Memory B cell (primary cell): Measurements from ENCODE around the gene ZNF433.
A peak's percentile ranks its signal among the peaks of the same experiment; 100 is the strongest.
"Not testable (repeated sequence)": the region's sequence is repeated elsewhere in the genome, so short reads cannot be mapped to it uniquely, and the experiment has no call there.

Experiments used
- ATAC-seq: fragments of 150-1000 bp; cut with Tn5 transposase; 2 replicates; pipeline ENCODE4 v1.10.0; 2021; ENCODE audit warnings: low read depth, mild to moderate bottlenecking, moderate library complexity
- DNase-seq, 2 donors: peaks; one replicate each; pipeline ENCODE4 v3.0.0; 2022; ENCODE audit warnings: low spot score in 2 of 2
- H3K27ac Mint-ChIP-seq: one replicate; pipeline ENCODE4 v1.8.0; 2022; ENCODE audit warnings: mild to moderate bottlenecking, moderate library complexity, mixed read lengths
- H3K27me3 Mint-ChIP-seq: one replicate; pipeline ENCODE4 v1.8.0; 2022; ENCODE audit warnings: mixed read lengths
- H3K36me3 Mint-ChIP-seq: one replicate; pipeline ENCODE4 v1.8.0; 2022; ENCODE audit warnings: mild to moderate bottlenecking, mixed read lengths
- H3K4me1 Mint-ChIP-seq: one replicate; pipeline ENCODE4 v1.8.0; 2022; ENCODE audit warnings: mixed read lengths
- H3K4me3 Mint-ChIP-seq: one replicate; pipeline ENCODE4 v1.8.0; 2022; ENCODE audit warnings: mild to moderate bottlenecking, moderate library complexity, mixed read lengths
- H3K9me3 Mint-ChIP-seq: one replicate; pipeline ENCODE4 v1.8.0; 2022; ENCODE audit warnings: mixed read lengths

The ZNF433 gene

DNA sequence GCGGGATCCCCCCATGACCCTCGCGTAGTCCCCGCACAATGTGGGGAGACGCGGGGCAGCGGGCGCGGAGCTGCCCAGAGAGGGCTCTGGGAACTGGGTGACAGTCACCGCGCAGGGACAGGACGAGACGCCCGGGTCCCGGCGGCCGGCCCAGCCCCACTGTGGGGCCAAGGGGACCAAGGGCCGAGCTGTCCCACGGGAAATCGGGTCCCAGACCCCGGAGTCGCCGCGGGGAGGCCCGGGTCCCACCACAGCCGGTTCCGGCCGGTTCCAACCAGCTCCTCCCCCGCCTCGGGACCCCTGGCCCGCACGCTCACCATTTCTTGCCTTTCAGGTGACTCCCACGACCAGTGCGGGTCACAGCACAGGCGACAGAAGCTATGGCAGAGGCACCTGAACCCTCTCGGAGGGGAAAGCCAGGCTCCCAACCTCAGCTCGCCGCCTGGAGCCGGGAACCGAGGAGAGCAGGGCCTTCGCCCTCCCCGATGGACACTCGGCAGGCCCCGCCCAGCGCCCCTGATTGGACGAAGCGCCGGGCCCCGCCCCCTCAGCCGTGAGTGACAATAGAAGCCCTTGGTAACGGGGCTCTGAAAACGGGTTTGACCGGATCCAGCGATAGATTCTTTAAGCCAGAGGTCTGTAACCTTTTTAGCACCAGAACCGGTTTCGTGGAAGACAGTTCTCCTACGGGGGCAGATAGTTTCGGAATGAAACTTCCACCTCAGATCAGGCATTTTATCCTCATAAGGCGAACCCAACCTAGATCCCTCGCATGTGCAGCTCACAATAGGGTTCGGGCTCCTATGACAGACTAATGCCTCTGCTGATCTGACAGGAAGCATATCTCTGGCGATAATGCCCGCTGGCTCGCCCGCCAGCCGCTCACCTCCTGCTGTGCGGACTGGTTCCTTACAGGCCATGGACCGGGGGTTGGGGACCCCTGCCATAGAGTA lies at the start of gene ZNF433:
ZNF433 (minus strand) TSS at position 460 of the 953 bp plus-strand sequence; CDS start at position 320, 140 bp downstream.
- Mint-ChIP-seq H3K9me3 (no peaks in the 10 kb centered on the region), H3K4me3 (peak within 1 kb of the TSS; percentile 85), H3K4me1 (peaks cover 5% of the 10 kb centered on the region), H3K27ac (peak within 1 kb of the TSS; percentile 82), H3K36me3 (no peaks in the 10 kb centered on the region), H3K27me3 (no peaks in the 10 kb centered on the region)
- ATAC-seq (peak; percentile 94), DNase-seq (peak; percentile 50 to 72)

DNA sequence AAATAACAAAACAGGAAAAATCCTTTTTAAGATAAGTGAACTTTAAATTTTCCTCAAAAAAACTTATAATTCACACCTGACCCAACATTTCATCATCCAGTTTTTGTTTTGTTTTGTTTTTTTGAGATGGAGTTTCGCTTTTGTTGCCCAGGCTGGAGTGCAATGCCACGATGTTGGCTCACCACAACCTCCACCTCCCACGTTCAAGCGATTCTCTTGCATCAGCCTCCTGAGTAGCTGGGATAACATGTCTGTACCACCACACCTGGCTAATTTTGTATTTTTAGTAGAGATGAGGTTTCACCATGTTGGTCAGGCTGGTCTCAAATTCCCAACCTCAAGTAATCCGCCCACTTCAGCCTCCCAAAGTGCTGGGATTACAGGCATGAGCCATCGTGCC lies 47.9 kb upstream of the ZNF433 start:
- not testable (repeated sequence) for H3K9me3 Mint-ChIP-seq, H3K27ac Mint-ChIP-seq, DNase-seq, H3K27me3 Mint-ChIP-seq, ATAC-seq, H3K36me3 Mint-ChIP-seq, H3K4me1 Mint-ChIP-seq, H3K4me3 Mint-ChIP-seq

GRCh38 chr19:12077375-12077774 lies 41.9 kb upstream of the ZNF433 start:
- DNase-seq = no peak
- Mint-ChIP-seq H3K9me3 (peaks cover 12% of the 10 kb centered on the region), H3K4me3 (no peak overlapping the region), H3K4me1 (no peaks in the 10 kb centered on the region), H3K27ac (peak overlapping the region; percentile 35), H3K27me3 (no peaks in the 10 kb centered on the region), H3K36me3 (peaks cover 44% of the 10 kb centered on the region)
- no peak for ATAC-seq

DNA sequence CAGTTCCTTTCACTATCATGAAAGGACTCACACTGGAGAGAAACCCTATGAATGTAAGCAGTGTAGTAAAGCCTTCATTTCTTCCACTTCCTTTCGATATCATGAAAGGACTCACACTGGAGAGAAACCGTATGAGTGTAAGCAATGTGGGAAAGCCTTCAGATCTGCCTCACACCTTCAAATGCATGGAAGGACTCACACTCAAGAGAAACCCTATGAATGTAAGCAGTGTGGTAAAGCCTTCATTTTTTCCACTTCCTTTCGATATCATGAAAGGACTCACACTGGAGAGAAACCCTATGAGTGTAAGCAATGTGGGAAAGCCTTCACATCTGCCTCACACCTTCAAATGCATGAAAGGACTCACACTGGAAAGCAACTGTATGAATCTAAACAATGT lies 40.9 kb upstream of the ZNF433 start:
- Mint-ChIP-seq H3K36me3 (peaks cover 46% of the 10 kb centered on the region), H3K9me3 (peaks cover 12% of the 10 kb centered on the region)

GRCh38 chr19:12075538-12076139 lies 40.2 kb upstream of the ZNF433 start:
- Mint-ChIP-seq H3K4me3 (no peak overlapping the region), H3K36me3 (peaks cover 51% of the 10 kb centered on the region), H3K4me1 (no peaks in the 10 kb centered on the region), H3K27me3 (no peaks in the 10 kb centered on the region), H3K9me3 (peaks cover 14% of the 10 kb centered on the region), H3K27ac (peak overlapping the region; percentile 35)
- no peak for ATAC-seq
- DNase-seq = no peak

More for the DNA sequence above, 40.9 kb upstream of the ZNF433 start:
- not testable (repeated sequence) for H3K27me3 Mint-ChIP-seq, H3K4me1 Mint-ChIP-seq, H3K4me3 Mint-ChIP-seq, DNase-seq, ATAC-seq
- H3K27ac Mint-ChIP-seq = peak overlapping the region; percentile 35

DNA sequence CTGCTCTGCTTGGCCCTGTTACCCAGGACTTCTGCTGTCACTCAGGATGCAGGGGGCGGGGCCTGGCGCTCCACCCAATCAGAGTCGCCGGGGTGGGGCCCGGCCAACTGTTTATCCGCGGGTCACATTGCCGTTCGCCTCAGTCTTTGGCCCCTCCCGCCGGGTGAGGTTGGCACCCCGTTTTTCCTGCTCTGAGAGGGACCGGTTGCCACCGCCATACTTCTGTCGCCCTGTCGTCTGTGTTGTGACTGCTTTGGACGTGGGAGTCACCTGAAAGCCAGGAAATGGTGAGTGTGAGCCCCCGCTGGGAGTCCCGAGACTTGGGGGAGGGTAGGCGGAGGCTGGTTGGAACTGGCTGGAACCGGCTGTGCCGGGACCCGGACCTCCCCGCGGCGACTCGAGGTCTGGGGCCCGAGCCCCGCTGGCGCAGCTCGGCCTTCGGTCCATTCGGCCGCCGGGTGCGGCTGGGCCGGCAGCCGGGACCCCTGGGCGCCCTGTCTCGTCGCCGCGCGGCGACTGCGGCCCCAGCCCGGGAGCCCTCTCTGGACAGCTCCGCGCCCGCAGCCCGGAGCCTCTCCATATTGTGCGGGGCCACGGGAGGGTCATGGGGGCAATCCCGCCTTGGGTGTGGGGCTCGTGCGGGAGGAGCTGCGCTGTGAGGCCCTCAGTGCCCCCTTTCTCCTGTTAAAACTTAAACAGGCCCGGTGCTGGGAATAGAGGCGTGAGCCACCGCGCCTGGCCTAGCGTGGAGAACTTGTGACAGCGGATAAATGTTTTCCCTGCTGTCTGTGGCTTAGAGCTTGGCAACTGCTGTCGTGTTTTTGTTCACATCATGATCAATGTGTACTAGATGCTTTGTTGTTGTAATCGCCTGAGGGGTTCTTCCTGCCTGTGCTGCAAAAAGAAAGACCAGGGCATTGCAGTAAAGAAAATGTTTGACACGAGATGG lies 29.4 kb upstream of the ZNF433 start, which contains the start of gene ZNF844:
ZNF844 (plus strand) TSS at position 142 of the 949 bp plus-strand sequence; CDS start at position 285, 143 bp downstream.
- Mint-ChIP-seq H3K4me3 (peak within 1 kb of the TSS; percentile 96), H3K36me3 (peaks cover 11% of the 10 kb centered on the region), H3K27ac (peak within 1 kb of the TSS; percentile 94), H3K27me3 (no peaks in the 10 kb centered on the region), H3K9me3 (peaks cover 1% of the 10 kb centered on the region), H3K4me1 (peaks cover 7% of the 10 kb centered on the region)
- peak; percentile 95 for ATAC-seq
- DNase-seq = peak; percentile 83 to 84

DNA sequence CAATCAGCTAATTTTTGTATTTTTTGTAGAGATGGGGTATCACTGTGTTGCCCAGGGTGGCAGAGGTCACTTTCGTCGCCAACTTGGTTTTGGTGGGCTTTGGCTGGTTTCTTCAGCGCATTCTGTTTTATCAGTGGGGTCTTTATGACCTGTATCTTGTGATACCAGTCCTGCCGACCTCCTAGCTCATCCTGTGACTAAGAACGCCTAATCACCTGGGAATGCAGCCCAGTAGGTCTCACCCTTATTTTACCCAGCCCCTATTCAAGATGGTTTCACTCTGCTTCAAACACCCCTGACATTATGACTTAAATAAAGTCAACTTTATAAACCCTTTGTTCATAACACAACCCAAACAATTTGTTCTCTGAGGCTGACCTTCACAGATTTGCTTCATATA lies 20.3 kb upstream of the ZNF433 start:
- Mint-ChIP-seq H3K27me3 (peaks cover 9% of the 10 kb centered on the region), H3K36me3 (peaks cover 3% of the 10 kb centered on the region), H3K27ac (no peak overlapping the region), H3K4me1 (peaks cover 11% of the 10 kb centered on the region), H3K9me3 (no peaks in the 10 kb centered on the region), H3K4me3 (no peak overlapping the region)
- no peak for ATAC-seq
- DNase-seq = no peak

GRCh38 chr19:12052497-12053169 lies 17.2 kb upstream of the ZNF433 start, which contains the start of gene ZNF878:
TSS of gene ZNF878 (minus strand) at chr19:12052961. CDS start at chr19:12052801, 160 bp downstream.
- H3K27ac Mint-ChIP-seq = peak within 1 kb of the TSS; percentile 32
- H3K36me3 Mint-ChIP-seq = peaks cover 3% of the 10 kb centered on the region
- H3K27me3 Mint-ChIP-seq = peaks cover 9% of the 10 kb centered on the region
- DNase-seq (peak; percentile 21 to 37), ATAC-seq (peak; percentile 78)
- H3K9me3 Mint-ChIP-seq = no peaks in the 10 kb centered on the region
- peak within 1 kb of the TSS; percentile 91 for H3K4me3 Mint-ChIP-seq
- H3K4me1 Mint-ChIP-seq = peaks cover 11% of the 10 kb centered on the region

DNA sequence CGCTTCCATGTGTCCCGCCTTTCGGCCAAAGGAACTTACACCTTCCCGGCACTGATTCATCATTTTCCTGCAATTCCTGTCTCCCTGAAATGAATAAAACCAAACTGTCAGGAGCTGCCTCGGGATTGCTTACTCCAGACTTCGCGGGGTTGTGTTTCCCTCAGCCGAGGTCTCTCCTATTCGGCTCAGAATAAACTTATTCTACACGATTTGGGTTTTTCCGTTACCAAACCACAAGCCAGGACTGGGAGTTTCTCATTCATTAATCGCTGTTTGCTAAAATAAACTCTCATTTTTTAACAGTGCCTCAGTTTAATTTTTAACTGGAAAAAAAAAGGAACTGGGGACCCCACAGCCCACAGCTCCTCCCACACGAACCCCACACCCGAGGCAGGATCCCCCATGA lies 16.6 kb upstream of the ZNF433 start:
- peak; percentile 53 for ATAC-seq
- Mint-ChIP-seq H3K27me3 (peaks cover 9% of the 10 kb centered on the region), H3K27ac (peak overlapping the region; percentile 32), H3K4me1 (peaks cover 11% of the 10 kb centered on the region), H3K4me3 (peak overlapping the region; percentile 91), H3K36me3 (peaks cover 3% of the 10 kb centered on the region), H3K9me3 (no peaks in the 10 kb centered on the region)
- no peak for DNase-seq

- H3K9me3 Mint-ChIP-seq = peaks cover 4% of the 10 kb centered on the region
- H3K4me3 Mint-ChIP-seq = no peak overlapping the region
- ATAC-seq (no peak), DNase-seq (no peak)
- no peak overlapping the region for H3K27ac Mint-ChIP-seq
- peaks cover 6% of the 10 kb centered on the region for H3K4me1 Mint-ChIP-seq
- peaks cover 23% of the 10 kb centered on the region for H3K36me3 Mint-ChIP-seq
- H3K27me3 Mint-ChIP-seq = peaks cover 3% of the 10 kb centered on the region
These were observed 12.4 kb upstream of the ZNF433 start for GRCh38 chr19:12047868-12048267.

- ATAC-seq (no peak), DNase-seq (no peak)
- Mint-ChIP-seq H3K36me3 (peaks cover 22% of the 10 kb centered on the region), H3K4me3 (no peak overlapping the region), H3K27me3 (no peaks in the 10 kb centered on the region), H3K27ac (no peak overlapping the region), H3K9me3 (peaks cover 6% of the 10 kb centered on the region), H3K4me1 (no peaks in the 10 kb centered on the region)
These were observed 8.4 kb upstream of the ZNF433 start for GRCh38 chr19:12043752-12044422.

GRCh38 chr19:12042893-12043292 lies 7.4 kb upstream of the ZNF433 start:
- Mint-ChIP-seq H3K9me3 (peaks cover 6% of the 10 kb centered on the region), H3K4me3 (no peak overlapping the region)

More at GRCh38 chr19:12042893-12043292, 7.4 kb upstream of the ZNF433 start:
- H3K27me3 Mint-ChIP-seq = no peaks in the 10 kb centered on the region
- no peaks in the 10 kb centered on the region for H3K4me1 Mint-ChIP-seq
- no peak overlapping the region for H3K27ac Mint-ChIP-seq
- no peak for DNase-seq
- no peak for ATAC-seq
- H3K36me3 Mint-ChIP-seq = peaks cover 22% of the 10 kb centered on the region
